Glomerular visceral epithelial cell (primary cell): Measurements from ENCODE around the gene ATP2B2.

Source experiments
- DNase-seq: peaks from one replicate; pipeline ENCODE4 v3.0.0-alpha.2; 2016; ENCODE audit errors: extremely low spot score

The ATP2B2 gene

GRCh38 chr3:10510743-10511432 is 5.5 kb upstream of the ATP2B2 start:
- DNase-seq, result no peak

- DNase-seq, result no peak
Measured at GRCh38 chr3:10510086-10510742, 4.8 kb upstream of the ATP2B2 start.

DNA sequence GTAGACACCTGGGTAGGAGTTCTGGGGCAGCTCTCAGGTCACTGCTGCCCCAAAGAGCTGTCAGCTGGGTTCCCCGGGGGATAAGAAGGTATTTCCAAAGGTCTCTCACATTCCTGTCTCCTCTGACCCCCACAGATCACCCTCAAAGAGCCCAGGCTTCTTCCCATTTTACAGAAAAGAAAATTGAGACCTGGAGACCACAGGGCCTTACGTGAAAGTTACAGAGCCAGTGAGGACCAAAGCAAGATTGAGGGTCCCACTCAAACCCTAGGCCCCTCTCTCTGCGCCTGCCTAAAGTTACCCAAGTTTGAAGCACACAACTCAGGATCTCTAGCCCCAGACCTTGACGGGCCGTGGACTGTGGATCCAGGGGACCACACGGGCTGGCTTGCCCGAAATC is 3.9 kb upstream of the ATP2B2 start:
- DNase-seq, result no peak

DNA sequence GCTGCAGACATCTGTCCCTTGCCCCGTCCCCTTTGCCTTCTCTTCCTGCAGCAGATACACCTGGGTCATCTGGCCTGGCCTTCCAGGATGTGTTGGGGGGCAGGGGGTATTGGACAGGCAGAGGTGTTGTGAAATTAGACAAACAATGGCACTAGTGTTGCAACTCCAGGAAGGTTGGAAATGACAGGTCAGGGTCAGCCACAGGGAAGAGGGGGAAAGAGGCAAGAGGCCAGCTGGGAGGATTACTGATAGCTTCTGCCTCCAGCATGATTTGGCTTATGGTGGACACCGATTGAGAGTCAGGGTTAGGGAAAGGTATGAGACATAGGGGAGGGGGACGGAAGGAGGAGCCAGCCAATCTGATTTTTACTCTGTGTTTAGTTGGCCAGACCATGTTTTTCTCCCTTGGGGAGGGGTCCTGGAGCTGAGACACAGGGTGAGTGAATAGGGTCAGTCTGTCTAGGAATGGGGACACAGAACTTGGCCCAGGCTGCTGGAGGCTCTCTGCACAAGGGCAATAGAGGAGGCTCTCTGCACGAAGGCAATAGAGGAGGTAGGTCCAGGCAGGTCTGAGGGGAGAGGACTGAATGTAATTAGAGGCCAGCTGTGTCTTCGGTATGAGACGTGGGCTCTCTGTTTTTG is 3.4 kb upstream of the ATP2B2 start:
- no peak for DNase-seq

GRCh38 chr3:10508235-10508618 is 2.8 kb upstream of the ATP2B2 start:
- DNase-seq, result no peak

- no peak for DNase-seq
Measured at GRCh38 chr3:10507331-10507730, 1.9 kb upstream of the ATP2B2 start.

DNA sequence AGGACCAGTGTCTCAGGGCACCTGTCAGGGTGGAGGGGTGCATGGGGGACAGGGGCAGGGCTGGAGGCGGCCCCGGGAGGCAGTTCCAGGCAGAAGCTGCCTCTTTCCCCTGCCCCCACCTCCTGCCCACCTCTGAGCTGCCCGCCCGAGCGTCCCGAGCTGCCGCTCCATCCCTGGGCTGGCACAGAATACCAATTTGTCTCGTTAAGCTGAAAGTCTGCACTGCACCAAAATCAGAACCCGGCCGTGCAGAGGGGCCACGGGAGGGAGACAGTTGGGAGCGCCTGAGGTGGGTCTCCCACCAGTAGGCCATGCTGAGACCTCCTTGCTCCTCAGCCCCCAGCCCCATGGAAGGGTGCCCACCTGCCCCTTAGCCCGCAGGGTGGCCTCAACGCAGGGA is 1.3 kb upstream of the ATP2B2 start:
- DNase-seq, result no peak

DNA sequence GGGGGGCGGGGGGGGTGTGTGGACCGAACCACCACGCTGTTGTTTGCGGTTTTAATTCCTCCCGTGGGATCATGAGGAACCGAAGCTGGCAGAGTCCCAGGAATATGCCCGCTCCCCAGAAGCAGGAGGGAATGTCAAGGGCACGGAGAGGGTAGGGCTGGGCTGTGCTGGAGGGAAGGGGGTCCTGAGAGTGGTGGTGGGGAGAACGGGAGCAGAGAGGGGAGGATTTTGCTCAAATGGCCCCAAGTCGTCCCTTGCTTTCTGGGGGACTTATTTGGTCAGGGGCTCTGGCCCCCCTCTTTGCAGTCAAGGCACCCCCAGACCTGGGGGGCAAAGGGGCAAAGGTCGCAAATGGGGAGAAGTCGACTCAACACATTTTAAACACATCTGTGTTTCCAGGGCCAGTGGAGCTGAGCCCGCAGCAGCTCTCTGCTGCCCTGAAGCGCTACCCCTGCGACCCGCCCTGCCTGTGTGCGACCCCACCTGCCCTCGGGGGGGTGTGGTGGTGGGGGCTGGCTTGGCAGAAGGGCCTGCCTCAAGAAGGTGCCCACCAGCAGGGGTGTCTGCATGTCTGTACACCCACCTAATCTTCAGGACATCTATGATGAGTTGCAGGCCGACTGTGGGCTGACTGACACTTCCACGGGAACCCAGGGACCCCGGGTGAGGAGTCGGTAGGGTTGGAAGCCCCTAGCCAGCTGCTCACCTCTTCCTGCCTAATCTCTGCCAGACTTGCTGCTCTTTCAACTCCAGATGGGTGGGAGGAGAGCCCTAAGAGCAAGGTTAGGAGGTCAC is 602 bp upstream of the ATP2B2 start:
- peak; percentile 8 for DNase-seq

- DNase-seq, result no peak
Measured at GRCh38 chr3:10504171-10505049, 976 bp downstream of the ATP2B2 start.

DNA sequence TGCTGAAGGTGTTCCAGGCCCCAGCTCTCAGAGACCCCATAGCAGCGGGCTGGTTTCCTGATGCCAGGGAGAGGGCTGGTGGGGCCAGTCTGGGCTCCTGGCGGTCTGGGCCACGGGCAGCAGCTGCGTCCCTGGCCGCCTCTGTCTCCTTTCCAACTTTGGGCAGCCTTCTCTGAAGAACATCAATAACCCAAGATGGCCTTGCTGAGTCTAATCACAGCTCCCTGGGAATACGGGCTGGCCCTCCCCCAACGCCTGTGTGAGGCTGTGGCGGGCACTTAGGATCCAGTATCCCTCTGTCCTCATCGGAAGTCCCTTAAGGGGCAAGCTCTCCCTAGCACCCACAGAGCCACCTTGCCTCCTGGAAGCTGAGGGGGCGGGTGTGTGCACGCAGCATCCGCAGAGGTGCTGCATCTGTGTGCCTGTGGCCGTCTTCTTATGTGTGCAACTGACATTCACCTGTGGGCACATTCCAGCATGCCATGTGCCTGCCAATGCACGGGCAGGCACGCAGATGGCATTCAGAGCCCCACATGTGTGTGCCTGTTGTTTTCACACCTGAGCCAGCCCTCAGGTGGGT is 2.1 kb downstream of the ATP2B2 start:
- no peak for DNase-seq

DNA sequence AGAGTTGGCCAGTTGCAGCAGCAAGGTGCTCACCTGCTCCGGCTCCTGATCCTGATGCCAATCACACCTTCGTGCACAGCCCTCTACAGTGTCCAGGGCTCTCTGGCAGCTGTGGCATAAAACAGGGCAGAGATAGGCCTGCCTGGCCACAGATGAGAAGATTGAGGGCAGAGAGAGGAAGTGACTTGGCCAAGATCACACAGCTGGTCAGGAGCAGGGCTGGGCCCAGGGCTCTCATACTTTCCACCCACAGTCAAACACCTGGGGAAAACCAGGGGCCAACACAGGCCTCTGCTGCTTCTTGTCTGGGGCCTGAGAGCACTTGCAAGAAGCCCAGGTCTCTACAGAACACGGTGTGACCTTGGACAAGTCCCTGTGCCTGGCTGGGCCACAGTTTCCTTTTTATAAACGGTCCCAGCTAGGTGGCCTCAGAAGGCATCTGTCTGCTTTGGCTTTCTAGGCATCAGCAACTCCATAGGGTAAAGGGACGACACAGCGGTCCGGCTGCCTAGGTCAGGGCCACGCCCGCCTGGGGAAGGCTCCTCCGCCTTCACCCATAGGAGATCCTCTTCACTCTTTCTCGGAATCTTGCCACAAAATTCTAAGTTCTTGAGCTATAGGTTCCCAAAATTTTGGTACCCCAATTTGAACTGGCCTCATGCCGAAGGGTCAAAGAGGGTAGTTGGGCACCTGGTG is 3.1 kb downstream of the ATP2B2 start:
- no peak for DNase-seq

GRCh38 chr3:10501664-10502052 is 3.7 kb downstream of the ATP2B2 start:
- DNase-seq, result no peak

GRCh38 chr3:10500717-10501663 is 4.4 kb downstream of the ATP2B2 start:
- DNase-seq, result no peak

- no peak for DNase-seq
Measured at GRCh38 chr3:10498271-10498670, 7.1 kb downstream of the ATP2B2 start.

DNA sequence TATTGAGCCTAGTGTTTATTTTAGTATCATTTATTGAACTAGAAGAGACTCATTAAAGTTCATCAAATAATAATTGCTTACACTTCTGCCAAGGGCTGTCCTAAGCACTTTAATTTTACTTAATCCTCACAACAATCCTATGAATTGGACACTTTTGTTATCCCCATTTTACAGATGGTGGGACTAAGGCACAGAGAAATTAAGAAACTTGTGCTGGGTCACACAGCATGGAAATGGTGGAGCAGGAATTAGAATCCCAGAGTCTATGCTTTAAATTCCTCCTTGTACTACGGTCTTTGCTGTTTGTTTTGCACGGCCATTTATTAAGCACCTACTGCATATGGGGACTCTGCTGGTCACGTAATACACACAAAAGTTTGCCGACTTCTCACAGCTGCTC is 7.9 kb downstream of the ATP2B2 start:
- DNase-seq, result no peak

- no peak for DNase-seq
Measured at GRCh38 chr3:10496121-10496863, 9.1 kb downstream of the ATP2B2 start.

DNA sequence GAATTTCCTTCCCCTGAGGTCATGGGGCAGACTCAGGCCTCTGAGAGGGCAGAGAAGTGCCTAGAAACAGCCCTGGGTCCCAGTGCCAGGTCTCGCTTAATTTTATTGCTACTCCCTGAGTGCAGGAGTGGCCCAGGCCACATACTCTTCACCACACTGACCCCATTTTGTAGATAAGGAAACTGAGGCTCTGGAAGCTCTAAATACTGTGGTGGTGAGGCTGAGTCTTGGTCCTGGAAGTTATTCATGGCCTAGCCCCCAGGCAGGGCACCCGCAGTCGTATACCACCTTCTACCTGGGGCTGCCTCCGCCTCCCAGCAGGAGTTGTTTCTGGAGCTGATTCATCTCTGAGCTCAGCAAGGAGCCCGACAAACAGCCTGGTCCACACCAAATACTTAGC is 9.8 kb downstream of the ATP2B2 start:
- DNase-seq, result no peak

GRCh38 chr3:10495003-10495402 is 10.4 kb downstream of the ATP2B2 start:
- no peak for DNase-seq

DNA sequence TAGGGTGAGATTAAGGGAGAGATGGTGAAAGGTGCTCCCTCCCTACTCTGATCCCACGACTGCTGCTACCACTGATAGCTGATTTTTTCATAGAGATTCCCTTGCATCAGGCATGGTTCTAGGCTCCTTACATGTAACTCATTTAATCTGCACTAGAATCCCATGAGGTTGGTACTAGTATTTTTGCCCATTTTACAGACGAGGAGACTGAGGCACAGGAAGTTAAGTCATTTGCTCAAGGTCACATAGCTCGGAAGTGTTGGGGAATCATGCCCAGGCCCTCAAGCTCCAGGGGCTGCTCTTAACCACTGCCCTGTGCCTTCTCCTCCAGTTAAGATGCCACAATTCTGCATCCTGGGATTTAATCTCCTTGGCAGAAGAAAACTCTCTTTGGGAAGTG is 11.2 kb downstream of the ATP2B2 start:
- no peak for DNase-seq
